AG08396 (cell line): ENCODE results near the gene PTPRN2.
"Not testable (repeated sequence)": the region's sequence is repeated elsewhere in the genome, so short reads cannot be mapped to it uniquely, and the experiment has no call there.

Experiments used
- DNase-seq: peaks from one replicate; pipeline ENCODE4 v3.0.0; 2012; ENCODE audit warnings: low spot score, mixed read lengths

PTPRN2 gene

GRCh38 chr7:157992511-157993160 lies 595.0 kb downstream of the PTPRN2 start:
- no peak for DNase-seq

DNA sequence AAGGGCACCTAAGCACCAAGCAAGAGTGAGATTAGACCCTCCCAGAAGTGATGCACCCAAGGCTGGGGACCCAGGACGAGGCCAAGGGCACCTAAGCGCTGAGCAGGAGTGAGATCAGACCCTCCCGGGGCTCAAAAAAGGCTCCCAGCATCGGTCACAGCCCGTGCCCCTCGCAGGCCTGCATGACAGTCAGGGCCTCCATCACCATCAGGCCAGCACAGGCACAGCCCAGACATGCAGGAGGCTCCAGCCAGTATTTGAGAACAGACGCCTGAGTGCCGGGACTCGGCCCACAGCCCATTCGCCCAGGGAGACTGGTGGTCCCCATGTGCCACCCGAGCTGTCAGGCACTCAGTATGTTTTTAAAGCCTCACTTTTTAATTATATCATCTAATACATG lies 595.9 kb downstream of the PTPRN2 start:
- DNase-seq = no peak

DNA sequence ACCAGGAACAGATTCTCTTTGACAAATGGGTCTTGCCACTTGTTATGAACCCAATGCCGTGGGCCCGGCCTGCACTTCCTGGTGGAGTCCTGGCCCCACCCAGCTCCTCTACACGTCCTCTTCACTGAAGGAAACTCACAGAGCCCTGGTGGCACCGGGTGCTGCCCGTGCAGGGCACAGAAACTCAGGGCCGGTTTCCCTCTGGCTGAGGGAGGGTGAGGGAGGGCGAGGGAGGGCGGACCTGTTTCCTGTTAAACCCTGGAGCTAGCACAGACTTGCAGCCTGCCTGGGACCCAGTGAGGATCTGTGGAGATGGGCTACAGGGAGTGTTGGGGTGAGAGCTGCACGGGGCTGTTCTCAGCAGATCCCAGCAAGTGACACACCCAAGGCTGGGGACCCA lies 596.3 kb downstream of the PTPRN2 start:
- DNase-seq = no peak

GRCh38 chr7:157990881-157991250 lies 596.8 kb downstream of the PTPRN2 start:
- DNase-seq = no peak

GRCh38 chr7:157990226-157990880 lies 597.3 kb downstream of the PTPRN2 start:
- DNase-seq = no peak

GRCh38 chr7:157989589-157989988 lies 598.0 kb downstream of the PTPRN2 start:
- no peak for DNase-seq

DNA sequence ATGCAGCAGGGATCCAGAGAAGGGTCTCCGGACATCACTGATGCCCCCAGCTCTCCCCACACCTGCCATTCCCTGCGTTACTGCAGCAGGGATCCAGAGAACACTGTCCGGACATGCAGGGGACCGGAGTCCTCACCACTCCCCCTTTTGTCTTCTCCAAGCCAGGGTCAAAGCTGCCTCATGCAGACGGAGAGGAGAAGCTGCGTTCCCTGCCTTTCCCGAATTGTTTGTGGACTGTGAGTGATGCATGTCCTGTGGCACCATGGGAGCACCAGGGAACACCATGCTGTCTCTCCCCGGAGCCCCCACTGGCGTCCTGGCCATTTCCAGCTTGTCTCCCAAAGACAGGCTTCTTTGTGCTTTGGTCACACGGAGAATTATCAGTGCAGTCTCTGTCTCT lies 599.7 kb downstream of the PTPRN2 start:
- no peak for DNase-seq

DNA sequence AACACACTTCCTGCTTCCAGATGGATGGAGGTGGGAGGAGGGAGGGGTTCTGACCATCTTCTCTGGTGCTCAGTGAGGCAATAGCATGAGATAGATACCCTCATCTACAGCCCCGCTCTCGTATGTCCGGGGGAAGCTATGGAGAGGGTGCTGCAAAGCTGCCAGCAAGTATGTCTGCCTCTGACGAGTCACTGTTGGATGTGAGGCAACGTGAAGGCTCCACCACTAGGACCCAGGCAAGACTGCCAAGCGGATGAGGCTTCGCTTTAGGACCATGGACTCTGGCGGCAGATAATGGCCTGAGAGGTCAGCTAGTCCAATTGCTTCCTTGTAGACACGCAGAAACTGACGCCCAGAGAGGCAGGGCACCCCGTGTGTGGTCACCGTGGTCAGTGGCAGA lies 601.6 kb downstream of the PTPRN2 start:
- DNase-seq = no peak

DNA sequence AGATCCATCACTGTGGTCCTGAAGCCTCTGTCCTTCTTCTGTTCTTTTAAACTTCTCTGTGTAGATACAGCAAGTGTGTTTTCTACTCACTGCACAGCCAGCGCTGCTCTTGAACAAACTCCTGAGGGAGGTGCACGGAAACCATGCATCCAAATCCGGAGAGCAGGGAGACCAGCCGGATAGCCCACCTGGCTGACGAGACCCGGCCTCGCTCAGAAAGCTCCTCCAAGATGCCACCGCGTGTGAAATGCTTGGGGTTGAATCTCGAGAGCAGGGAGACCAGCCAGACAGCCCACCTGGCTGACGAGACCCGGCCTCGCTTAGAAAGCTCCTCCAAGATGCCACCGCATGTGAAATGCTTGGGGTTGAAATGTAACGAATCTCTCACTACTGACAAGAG lies 602.0 kb downstream of the PTPRN2 start:
- no peak for DNase-seq

GRCh38 chr7:157984423-157985163 lies 603.0 kb downstream of the PTPRN2 start:
- DNase-seq = no peak

GRCh38 chr7:157983502-157984422 lies 603.9 kb downstream of the PTPRN2 start:
- DNase-seq = no peak

DNA sequence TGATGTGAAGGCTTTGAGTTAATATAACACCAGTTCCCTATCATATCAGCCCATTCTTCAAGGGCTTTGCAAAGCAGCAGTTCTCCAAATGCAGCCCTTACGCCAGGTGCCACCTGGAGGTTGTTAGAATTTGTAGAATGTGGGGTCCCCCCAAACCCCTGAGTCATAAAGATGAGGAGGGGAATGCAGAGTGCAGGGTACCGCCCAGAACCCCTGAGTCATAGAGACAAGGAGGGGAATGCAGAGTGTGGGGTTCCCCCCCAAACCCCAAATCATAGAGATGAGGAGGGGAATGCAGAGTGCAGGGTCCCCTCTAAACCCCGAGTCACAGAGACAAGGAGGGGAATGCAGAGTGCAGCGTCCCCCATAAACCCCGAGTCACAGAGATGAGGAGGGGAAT lies 605.8 kb downstream of the PTPRN2 start:
- no peak for DNase-seq

- DNase-seq = no peak
Measured at GRCh38 chr7:157980774-157981173, 606.8 kb downstream of the PTPRN2 start.

GRCh38 chr7:157980341-157980731 lies 607.3 kb downstream of the PTPRN2 start:
- DNase-seq = not testable (repeated sequence)

DNA sequence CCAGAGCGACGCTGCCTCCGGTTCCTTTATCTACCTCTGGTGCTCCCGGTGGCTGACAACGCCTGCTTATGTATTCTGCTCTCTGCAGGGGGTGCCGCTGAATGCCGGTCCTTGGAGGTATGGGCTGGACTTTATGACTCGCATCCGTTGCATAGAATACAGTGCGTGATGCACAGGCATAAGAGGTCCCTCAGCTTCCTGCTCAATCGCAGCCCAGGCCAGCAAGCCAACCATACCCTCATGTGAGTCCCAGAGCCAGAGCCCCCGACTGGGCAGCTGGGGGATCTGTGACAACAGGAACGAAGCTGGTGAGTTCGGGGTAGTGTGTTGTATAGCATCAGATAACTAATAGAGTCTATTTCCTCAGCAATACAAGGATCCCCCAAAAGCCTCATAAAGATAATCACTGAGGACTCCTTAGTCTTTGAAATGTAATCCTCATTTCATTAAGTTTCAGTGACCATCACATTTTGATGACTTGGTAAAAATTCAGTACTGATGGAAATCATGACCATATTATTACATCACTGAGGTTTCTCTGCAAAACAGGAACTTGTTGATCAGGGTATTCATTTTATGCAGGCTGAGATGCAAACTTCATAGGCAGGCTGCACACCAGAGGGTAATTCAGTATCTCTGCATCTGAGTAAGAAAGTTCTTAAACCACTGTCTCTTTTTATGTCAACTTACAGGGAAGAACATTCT lies 607.8 kb downstream of the PTPRN2 start:
- DNase-seq = no peak

- DNase-seq = no peak
Measured at GRCh38 chr7:157978766-157979165, 608.9 kb downstream of the PTPRN2 start.

DNA sequence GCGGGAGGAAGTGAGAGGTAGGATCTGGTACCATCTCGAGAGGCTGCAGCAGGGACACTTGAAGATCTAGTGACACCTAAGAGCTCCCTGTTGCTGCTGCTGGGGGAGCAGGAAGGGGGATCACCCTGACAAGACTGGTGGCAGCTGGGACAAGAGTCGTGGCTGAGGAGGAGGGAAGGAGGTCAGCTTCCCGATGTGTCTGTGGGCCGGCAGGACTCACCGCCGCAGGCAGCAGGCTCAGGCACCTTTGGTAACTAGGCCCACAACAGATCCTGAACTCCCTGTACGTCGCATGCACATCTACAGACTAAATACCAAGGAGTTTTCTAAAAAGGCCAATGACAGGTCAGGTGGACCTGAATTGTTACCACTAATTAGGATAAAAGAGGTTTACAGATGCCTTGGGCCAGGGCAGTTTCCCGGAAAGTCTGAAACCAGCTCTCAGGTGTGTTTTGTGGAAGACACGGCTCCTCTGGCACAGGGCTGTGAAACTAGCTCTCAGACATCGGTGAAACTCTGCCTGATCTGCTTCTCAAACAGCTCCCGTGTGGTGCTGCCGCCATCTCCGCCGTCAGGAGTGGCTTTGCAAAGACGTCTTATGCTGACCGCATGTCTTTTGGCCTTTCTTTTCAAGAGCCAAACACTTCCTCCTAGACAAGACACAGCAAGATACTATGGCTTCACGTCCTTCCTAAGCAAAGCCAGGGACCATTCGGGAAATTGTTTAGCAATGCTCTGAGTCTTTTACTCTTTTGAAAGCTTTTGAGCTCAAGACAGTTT lies 609.7 kb downstream of the PTPRN2 start:
- no peak for DNase-seq

- DNase-seq = no peak
Measured at GRCh38 chr7:157977306-157977705, 610.3 kb downstream of the PTPRN2 start.

GRCh38 chr7:157976406-157976805 lies 611.2 kb downstream of the PTPRN2 start:
- no peak for DNase-seq

- no peak for DNase-seq
Measured at GRCh38 chr7:157975401-157976372, 611.9 kb downstream of the PTPRN2 start.
